ENCODE results near the gene P2RX2. TPM values are rescaled to one million over a fixed set of nuclear protein-coding genes. Genes with fewer than 3 reads are reported as not detected.

Gene P2RX2
- total RNA-seq, 1 donor from 2014 or later, result not detected

DNA sequence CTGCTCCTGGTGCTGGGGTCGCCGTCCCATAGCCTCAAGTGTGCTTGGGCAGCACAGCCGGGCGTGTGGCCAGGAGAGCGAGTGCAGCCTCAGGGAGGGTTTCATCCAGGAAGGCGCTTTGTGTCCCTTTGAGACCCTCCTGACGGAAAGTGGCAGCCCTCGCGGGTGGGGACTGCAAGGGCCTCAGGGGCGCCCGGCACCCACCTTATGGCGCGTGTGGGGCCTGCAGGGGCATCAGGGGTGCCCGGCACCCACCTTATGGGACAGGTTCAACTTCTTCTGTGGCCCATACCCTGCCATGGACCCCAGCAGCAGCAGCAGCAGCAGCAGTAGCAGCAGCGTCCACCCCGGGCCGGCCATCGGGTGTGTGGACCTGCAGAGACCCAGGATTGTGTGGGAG lies 12.7 kb upstream of the P2RX2 start:
- no peak for DNase-seq (ENCODE audit: low read depth)
- Mint-ChIP-seq H3K9me3 (ENCODE audit: unreplicated experiment) (no peaks in the 10 kb centered on the region), H3K4me3 (ENCODE audit: unreplicated experiment) (no peak overlapping the region), H3K27me3 (ENCODE audit: low read depth, unreplicated experiment) (peaks cover 52% of the 10 kb centered on the region), H3K36me3 (ENCODE audit: low read depth, unreplicated experiment) (no peaks in the 10 kb centered on the region), H3K4me1 (ENCODE audit: low read depth, unreplicated experiment) (peaks cover 7% of the 10 kb centered on the region), H3K27ac (ENCODE audit: unreplicated experiment) (no peak overlapping the region)
- no peak overlapping the region for H3K9ac ChIP-seq (ENCODE audit: low read length)
- H3K27ac ChIP-seq (ENCODE audit: low read depth, low read length), result no peak overlapping the region
- FAIRE-seq, result no peak
- H3K27me3 ChIP-seq (ENCODE audit: insufficient read depth, low read length), result peaks cover 51% of the 10 kb centered on the region
- H2AFZ ChIP-seq (ENCODE audit: low read depth, low read length), result no peak overlapping the region
- no peaks in the 10 kb centered on the region for H3K36me3 ChIP-seq (ENCODE audit: insufficient read depth, low read length)
- no peak overlapping the region for H3K4me2 ChIP-seq (ENCODE audit: low read length)
- H3K4me1 ChIP-seq (ENCODE audit: insufficient read depth, low read length), result peaks cover 4% of the 10 kb centered on the region
- H3K9me3 ChIP-seq (ENCODE audit: insufficient read depth, low read depth, low read length), result no peaks in the 10 kb centered on the region
- H3K79me2 ChIP-seq (ENCODE audit: insufficient read depth, low read length), result no peaks in the 10 kb centered on the region
- no peak for TF ChIP-seq EZH2 (IDR thresholded peaks at IDR 0.05; ENCODE audit: insufficient read depth, low read length)
- TF ChIP-seq, protein P1, sequence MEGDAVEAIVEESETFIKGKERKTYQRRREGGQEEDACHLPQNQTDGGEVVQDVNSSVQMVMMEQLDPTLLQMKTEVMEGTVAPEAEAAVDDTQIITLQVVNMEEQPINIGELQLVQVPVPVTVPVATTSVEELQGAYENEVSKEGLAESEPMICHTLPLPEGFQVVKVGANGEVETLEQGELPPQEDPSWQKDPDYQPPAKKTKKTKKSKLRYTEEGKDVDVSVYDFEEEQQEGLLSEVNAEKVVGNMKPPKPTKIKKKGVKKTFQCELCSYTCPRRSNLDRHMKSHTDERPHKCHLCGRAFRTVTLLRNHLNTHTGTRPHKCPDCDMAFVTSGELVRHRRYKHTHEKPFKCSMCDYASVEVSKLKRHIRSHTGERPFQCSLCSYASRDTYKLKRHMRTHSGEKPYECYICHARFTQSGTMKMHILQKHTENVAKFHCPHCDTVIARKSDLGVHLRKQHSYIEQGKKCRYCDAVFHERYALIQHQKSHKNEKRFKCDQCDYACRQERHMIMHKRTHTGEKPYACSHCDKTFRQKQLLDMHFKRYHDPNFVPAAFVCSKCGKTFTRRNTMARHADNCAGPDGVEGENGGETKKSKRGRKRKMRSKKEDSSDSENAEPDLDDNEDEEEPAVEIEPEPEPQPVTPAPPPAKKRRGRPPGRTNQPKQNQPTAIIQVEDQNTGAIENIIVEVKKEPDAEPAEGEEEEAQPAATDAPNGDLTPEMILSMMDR (IDR thresholded peaks at IDR 0.05; ENCODE audit: insufficient read depth, low read depth, low read length), result no peak
- H4K20me1 ChIP-seq (ENCODE audit: insufficient read depth, low read length), result no peaks in the 10 kb centered on the region
- no peak overlapping the region for H3K4me3 ChIP-seq (ENCODE audit: insufficient read depth, low read depth, low read length)

DNA sequence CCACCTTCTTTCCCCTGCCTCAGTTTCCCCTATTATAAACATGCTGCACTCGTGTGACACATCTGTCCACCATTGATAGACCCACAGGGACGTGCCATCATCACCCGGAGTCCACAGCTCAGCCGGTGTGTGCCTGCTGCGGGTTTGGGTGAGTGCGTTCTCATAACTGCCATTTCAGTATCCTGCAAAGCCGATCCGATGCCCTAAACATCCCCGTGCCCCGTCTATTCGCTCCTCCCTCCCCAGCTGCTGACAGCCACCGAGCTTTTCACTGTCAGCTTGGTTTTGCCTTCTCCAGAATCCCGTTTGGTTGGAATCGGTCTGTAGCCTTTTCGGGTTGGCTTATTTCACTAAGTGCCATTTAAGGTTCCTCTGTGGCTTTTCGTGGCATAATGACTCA lies 12.1 kb upstream of the P2RX2 start:
- Histone ChIP-seq H3K4me3 (ENCODE audit: insufficient read depth, low read depth, low read length) (no peak overlapping the region), H3K9me3 (ENCODE audit: insufficient read depth, low read depth, low read length) (peaks cover 3% of the 10 kb centered on the region), H3K9ac (ENCODE audit: low read length) (no peak overlapping the region), H3K27me3 (ENCODE audit: insufficient read depth, low read length) (peaks cover 51% of the 10 kb centered on the region), H3K36me3 (ENCODE audit: insufficient read depth, low read length) (no peaks in the 10 kb centered on the region), H2AFZ (ENCODE audit: low read depth, low read length) (no peak overlapping the region), H3K27ac (ENCODE audit: low read depth, low read length) (no peak overlapping the region), H3K4me1 (ENCODE audit: insufficient read depth, low read length) (peaks cover 4% of the 10 kb centered on the region), H3K4me2 (ENCODE audit: low read length) (no peak overlapping the region), H4K20me1 (ENCODE audit: insufficient read depth, low read length) (no peaks in the 10 kb centered on the region), H3K79me2 (ENCODE audit: insufficient read depth, low read length) (no peaks in the 10 kb centered on the region)
- Mint-ChIP-seq H3K4me1 (ENCODE audit: low read depth, unreplicated experiment) (peaks cover 7% of the 10 kb centered on the region), H3K36me3 (ENCODE audit: low read depth, unreplicated experiment) (no peaks in the 10 kb centered on the region), H3K9me3 (ENCODE audit: unreplicated experiment) (peaks cover 3% of the 10 kb centered on the region), H3K27me3 (ENCODE audit: low read depth, unreplicated experiment) (peaks cover 55% of the 10 kb centered on the region), H3K4me3 (ENCODE audit: unreplicated experiment) (no peak overlapping the region), H3K27ac (ENCODE audit: unreplicated experiment) (no peak overlapping the region)
- no peak for DNase-seq (ENCODE audit: low read depth)
- no peak for FAIRE-seq
- TF ChIP-seq EZH2 (IDR thresholded peaks at IDR 0.05; ENCODE audit: insufficient read depth, low read length), result no peak
- TF ChIP-seq, protein P1 (IDR thresholded peaks at IDR 0.05; ENCODE audit: insufficient read depth, low read depth, low read length), result no peak

DNA sequence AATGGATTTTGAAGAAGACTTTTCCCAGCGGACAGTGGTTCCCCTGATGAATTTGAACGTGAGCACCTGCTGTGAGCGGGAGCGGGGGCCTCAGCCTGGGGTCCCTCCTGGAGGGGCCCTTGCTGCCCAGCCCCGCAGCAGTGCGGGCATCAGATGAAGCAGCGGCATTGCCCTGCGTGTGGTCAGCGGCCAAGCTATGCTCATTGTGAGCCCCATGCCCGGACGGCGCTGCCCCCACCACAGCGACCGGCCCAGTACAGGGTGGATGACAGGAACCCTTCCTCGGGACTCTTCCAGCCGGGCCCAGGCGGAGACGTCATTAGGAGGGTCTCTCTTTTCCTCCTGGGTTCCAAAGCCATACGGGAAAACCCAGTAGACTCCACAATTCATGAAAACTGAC lies 11.6 kb upstream of the P2RX2 start:
- Mint-ChIP-seq H3K27ac (ENCODE audit: unreplicated experiment) (no peak overlapping the region), H3K4me3 (ENCODE audit: unreplicated experiment) (no peak overlapping the region), H3K27me3 (ENCODE audit: low read depth, unreplicated experiment) (peaks cover 56% of the 10 kb centered on the region), H3K4me1 (ENCODE audit: low read depth, unreplicated experiment) (peaks cover 7% of the 10 kb centered on the region), H3K36me3 (ENCODE audit: low read depth, unreplicated experiment) (no peaks in the 10 kb centered on the region), H3K9me3 (ENCODE audit: unreplicated experiment) (peaks cover 7% of the 10 kb centered on the region)
- Histone ChIP-seq H3K9me3 (ENCODE audit: insufficient read depth, low read depth, low read length) (peaks cover 7% of the 10 kb centered on the region), H3K9ac (ENCODE audit: low read length) (no peak overlapping the region), H3K4me3 (ENCODE audit: insufficient read depth, low read depth, low read length) (no peak overlapping the region), H3K27ac (ENCODE audit: low read depth, low read length) (no peak overlapping the region), H3K27me3 (ENCODE audit: insufficient read depth, low read length) (peaks cover 50% of the 10 kb centered on the region), H3K36me3 (ENCODE audit: insufficient read depth, low read length) (no peaks in the 10 kb centered on the region), H3K79me2 (ENCODE audit: insufficient read depth, low read length) (no peaks in the 10 kb centered on the region), H3K4me1 (ENCODE audit: insufficient read depth, low read length) (peaks cover 4% of the 10 kb centered on the region), H2AFZ (ENCODE audit: low read depth, low read length) (no peak overlapping the region), H4K20me1 (ENCODE audit: insufficient read depth, low read length) (no peaks in the 10 kb centered on the region), H3K4me2 (ENCODE audit: low read length) (no peak overlapping the region)
- FAIRE-seq (no peak), DNase-seq (ENCODE audit: low read depth) (no peak)
- TF ChIP-seq, protein P1 (IDR thresholded peaks at IDR 0.05; ENCODE audit: insufficient read depth, low read depth, low read length), result no peak
- no peak for TF ChIP-seq EZH2 (IDR thresholded peaks at IDR 0.05; ENCODE audit: insufficient read depth, low read length)

Data from astrocyte (in vitro differentiated cells and primary cell).